ENCODE data around the gene BACH2. TPM values are rescaled to one million over a fixed set of nuclear protein-coding genes. Genes with fewer than 3 reads are reported as not detected.
"Not testable (repeated sequence)": the region's sequence is repeated elsewhere in the genome, so short reads cannot be mapped to it uniquely, and the experiment has no call there.

BACH2 gene
- total RNA-seq, 1 donor from 2014 or later, result 7.8 TPM

DNA sequence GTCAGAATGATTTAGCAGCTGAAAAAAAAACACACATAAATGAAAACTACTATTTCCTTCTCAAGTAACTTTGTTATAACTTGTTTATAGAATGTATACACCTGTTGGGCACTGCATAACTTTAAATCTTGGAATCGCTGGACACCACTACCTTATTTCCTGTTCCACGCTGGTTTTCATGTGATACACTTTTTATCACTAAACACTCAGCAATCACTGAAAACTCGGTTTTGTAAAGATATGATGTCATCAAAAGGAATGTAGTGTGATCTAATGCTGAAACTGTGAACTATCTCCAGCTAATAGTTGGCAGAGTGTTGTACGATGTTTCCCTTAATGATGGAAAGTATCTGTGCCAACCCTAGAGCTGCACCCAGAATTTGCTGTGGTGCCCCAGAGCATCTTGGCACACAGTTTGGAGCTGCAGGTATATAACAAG, 127.9 kb downstream of the BACH2 start:
- H3K4me1 Mint-ChIP-seq (ENCODE audit: low read depth), result peaks cover 22% of the 10 kb centered on the region
- TF ChIP-seq, protein P1, sequence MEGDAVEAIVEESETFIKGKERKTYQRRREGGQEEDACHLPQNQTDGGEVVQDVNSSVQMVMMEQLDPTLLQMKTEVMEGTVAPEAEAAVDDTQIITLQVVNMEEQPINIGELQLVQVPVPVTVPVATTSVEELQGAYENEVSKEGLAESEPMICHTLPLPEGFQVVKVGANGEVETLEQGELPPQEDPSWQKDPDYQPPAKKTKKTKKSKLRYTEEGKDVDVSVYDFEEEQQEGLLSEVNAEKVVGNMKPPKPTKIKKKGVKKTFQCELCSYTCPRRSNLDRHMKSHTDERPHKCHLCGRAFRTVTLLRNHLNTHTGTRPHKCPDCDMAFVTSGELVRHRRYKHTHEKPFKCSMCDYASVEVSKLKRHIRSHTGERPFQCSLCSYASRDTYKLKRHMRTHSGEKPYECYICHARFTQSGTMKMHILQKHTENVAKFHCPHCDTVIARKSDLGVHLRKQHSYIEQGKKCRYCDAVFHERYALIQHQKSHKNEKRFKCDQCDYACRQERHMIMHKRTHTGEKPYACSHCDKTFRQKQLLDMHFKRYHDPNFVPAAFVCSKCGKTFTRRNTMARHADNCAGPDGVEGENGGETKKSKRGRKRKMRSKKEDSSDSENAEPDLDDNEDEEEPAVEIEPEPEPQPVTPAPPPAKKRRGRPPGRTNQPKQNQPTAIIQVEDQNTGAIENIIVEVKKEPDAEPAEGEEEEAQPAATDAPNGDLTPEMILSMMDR (IDR thresholded peaks at IDR 0.05), result no peak
- no peak overlapping the region for H3K4me3 Mint-ChIP-seq (ENCODE audit: unreplicated experiment)
- H3K27me3 Mint-ChIP-seq (ENCODE audit: low read depth), result no peaks in the 10 kb centered on the region
- no peaks in the 10 kb centered on the region for H3K36me3 Mint-ChIP-seq (ENCODE audit: low read depth)
- DNase-seq (ENCODE audit: low spot score), result no peak
- H3K27ac Mint-ChIP-seq (ENCODE audit: unreplicated experiment), result no peak overlapping the region
- H3K9me3 Mint-ChIP-seq (ENCODE audit: low read depth), result no peaks in the 10 kb centered on the region

DNA sequence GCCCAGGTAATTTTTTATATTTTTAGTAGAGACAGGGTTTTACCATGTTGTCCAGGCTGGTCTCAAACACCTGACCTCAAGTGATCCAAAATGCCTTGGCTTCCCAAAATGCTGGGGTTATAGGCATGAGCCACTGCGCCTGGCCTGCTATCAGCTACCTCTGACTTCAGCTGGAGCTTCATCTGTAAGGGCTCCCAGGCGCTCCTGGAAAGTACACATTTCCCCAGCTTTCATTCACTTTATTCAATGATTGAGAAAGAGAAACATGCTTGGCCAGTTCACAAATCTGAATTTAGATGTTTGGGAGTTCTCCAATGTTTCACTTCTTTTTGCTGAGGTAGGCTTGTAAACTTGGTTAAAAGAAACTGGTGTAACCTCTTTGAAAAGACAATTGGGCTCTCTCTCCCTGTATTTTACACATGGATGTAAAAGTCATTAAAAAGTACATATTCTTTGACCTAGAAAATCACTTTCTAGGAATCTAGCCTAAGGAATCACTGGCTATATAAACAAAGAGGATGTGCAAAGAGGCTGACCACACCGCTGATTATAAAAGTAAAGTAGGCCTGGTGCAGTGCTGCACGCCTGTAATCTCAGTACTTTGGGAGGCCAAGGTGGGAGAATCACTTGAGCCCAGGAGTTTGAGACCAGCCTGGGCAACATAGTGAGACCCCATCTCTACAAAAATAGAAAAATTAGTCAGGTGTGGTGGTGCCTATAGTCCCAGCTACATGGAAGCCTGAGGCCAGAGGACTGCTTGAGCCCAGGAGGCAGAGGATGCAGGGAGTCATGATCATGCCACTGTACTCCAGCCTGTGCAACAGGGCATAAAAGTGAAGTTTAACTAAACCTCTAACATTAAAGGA, 128.9 kb downstream of the BACH2 start:
- no peak overlapping the region for H3K27ac Mint-ChIP-seq (ENCODE audit: unreplicated experiment)
- TF ChIP-seq, protein P1 (IDR thresholded peaks at IDR 0.05), result no peak
- no peak for DNase-seq (ENCODE audit: low spot score)
- H3K4me1 Mint-ChIP-seq (ENCODE audit: low read depth), result peaks cover 27% of the 10 kb centered on the region
- no peaks in the 10 kb centered on the region for H3K36me3 Mint-ChIP-seq (ENCODE audit: low read depth)
- H3K4me3 Mint-ChIP-seq (ENCODE audit: unreplicated experiment), result no peak overlapping the region
- H3K27me3 Mint-ChIP-seq (ENCODE audit: low read depth), result no peaks in the 10 kb centered on the region
- no peaks in the 10 kb centered on the region for H3K9me3 Mint-ChIP-seq (ENCODE audit: low read depth)

DNA sequence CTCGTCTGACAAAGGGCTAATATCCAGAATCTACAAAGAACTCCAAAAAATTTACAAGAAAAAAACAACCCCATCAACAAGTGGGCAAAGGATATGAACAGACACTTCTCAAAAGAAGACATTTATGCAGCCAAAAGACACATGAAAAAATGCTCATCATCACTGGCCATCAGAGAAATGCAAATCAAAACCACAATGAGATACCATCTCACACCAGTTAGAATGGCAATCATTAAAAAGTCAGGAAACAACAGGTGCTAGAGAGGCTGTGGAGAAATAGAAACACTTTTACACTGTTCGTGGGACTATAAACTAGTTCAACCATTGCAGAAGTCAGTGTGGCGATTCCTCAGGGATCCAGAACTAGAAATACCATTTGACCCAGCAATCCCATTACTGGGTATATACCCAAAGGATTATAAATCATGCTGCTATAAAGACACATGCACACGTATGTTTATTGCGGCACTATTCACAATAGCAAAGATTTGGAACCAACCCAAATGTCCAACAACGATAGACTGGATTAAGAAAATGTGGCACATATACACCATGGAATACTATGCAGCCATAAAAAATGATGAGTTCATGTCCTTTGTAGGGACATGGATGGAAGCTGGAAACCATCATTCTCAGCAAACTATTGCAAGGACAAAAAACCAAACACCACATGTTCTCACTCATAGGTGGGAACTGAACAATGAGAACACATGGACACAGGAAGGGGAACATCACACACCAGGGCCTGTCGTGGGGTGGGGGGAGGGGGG, 130.3 kb downstream of the BACH2 start:
- not testable (repeated sequence) for DNase-seq (ENCODE audit: low spot score); H3K9me3 Mint-ChIP-seq (ENCODE audit: low read depth); H3K27me3 Mint-ChIP-seq (ENCODE audit: low read depth); H3K27ac Mint-ChIP-seq (ENCODE audit: unreplicated experiment); H3K36me3 Mint-ChIP-seq (ENCODE audit: low read depth); H3K4me3 Mint-ChIP-seq (ENCODE audit: unreplicated experiment)
- H3K4me1 Mint-ChIP-seq (ENCODE audit: low read depth), result peaks cover 28% of the 10 kb centered on the region

GRCh38 chr6:90162648-90163387, 133.8 kb downstream of the BACH2 start:
- Mint-ChIP-seq H3K27me3 (ENCODE audit: low read depth) (no peaks in the 10 kb centered on the region), H3K4me3 (ENCODE audit: unreplicated experiment) (no peak overlapping the region), H3K36me3 (ENCODE audit: low read depth) (no peaks in the 10 kb centered on the region), H3K4me1 (ENCODE audit: low read depth) (peaks cover 39% of the 10 kb centered on the region), H3K27ac (ENCODE audit: unreplicated experiment) (peak overlapping the region; percentile 3), H3K9me3 (ENCODE audit: low read depth) (no peaks in the 10 kb centered on the region)
- TF ChIP-seq, protein P1 (IDR thresholded peaks at IDR 0.05), result no peak
- DNase-seq (ENCODE audit: low spot score), result no peak

GRCh38 chr6:90160013-90160412, 136.6 kb downstream of the BACH2 start:
- Mint-ChIP-seq H3K4me1 (ENCODE audit: low read depth) (peaks cover 49% of the 10 kb centered on the region), H3K27me3 (ENCODE audit: low read depth) (no peaks in the 10 kb centered on the region)

More at GRCh38 chr6:90160013-90160412, 136.6 kb downstream of the BACH2 start:
- H3K27ac Mint-ChIP-seq (ENCODE audit: unreplicated experiment), result peak overlapping the region; percentile 88
- TF ChIP-seq, protein P1 (IDR thresholded peaks at IDR 0.05), result no peak
- no peak for DNase-seq (ENCODE audit: low spot score)
- H3K36me3 Mint-ChIP-seq (ENCODE audit: low read depth), result no peaks in the 10 kb centered on the region
- no peaks in the 10 kb centered on the region for H3K9me3 Mint-ChIP-seq (ENCODE audit: low read depth)
- H3K4me3 Mint-ChIP-seq (ENCODE audit: unreplicated experiment), result no peak overlapping the region

All from chondrocyte (in vitro differentiated cells).